Measurements from ENCODE around the gene ATP6V1G1.
"Not testable (repeated sequence)": the region's sequence is repeated elsewhere in the genome, so short reads cannot be mapped to it uniquely, and the experiment has no call there.

Gene ATP6V1G1

GRCh38 chr9:114591291-114591787 lies 3.8 kb downstream of the ATP6V1G1 start:
- peak overlapping the region; percentile 55 for H3K4me3 Mint-ChIP-seq
- H3K27me3 Mint-ChIP-seq = no peaks in the 10 kb centered on the region
- H3K9me3 Mint-ChIP-seq = no peaks in the 10 kb centered on the region
- H3K36me3 Mint-ChIP-seq (ENCODE audit: low read depth) = peaks cover 73% of the 10 kb centered on the region
- intact Hi-C loops (cut with micrococcal nuclease) = no loop called here
- peaks cover 58% of the 10 kb centered on the region for H3K4me1 Mint-ChIP-seq (ENCODE audit: low read depth)
- peak overlapping the region; percentile 70 for H3K27ac Mint-ChIP-seq

- intact Hi-C loops (cut with micrococcal nuclease) = loop anchor here (2.0 kb wide), 2 partner anchors 61 to 187 kb away; no protein-coding TSS in a partner anchor
- Mint-ChIP-seq H3K36me3 (ENCODE audit: low read depth) (peaks cover 78% of the 10 kb centered on the region), H3K27ac (peak overlapping the region; percentile 70), H3K27me3 (no peaks in the 10 kb centered on the region), H3K4me3 (peak overlapping the region; percentile 37), H3K9me3 (no peaks in the 10 kb centered on the region), H3K4me1 (ENCODE audit: low read depth) (peaks cover 56% of the 10 kb centered on the region)
Measured at GRCh38 chr9:114591849-114592248, 4.3 kb downstream of the ATP6V1G1 start.

GRCh38 chr9:114592356-114592755 lies 4.8 kb downstream of the ATP6V1G1 start:
- Mint-ChIP-seq H3K4me1 (ENCODE audit: low read depth) (peaks cover 51% of the 10 kb centered on the region), H3K4me3 (peak overlapping the region; percentile 34), H3K27ac (peak overlapping the region; percentile 70)

GRCh38 chr9:114594136-114594535 lies 6.6 kb downstream of the ATP6V1G1 start:
- intact Hi-C loops (cut with micrococcal nuclease) = no loop called here
- Mint-ChIP-seq H3K4me1 (ENCODE audit: low read depth) (peaks cover 47% of the 10 kb centered on the region), H3K36me3 (ENCODE audit: low read depth) (peaks cover 84% of the 10 kb centered on the region), H3K27me3 (no peaks in the 10 kb centered on the region), H3K9me3 (no peaks in the 10 kb centered on the region), H3K27ac (no peak overlapping the region), H3K4me3 (no peak overlapping the region)

More at GRCh38 chr9:114592356-114592755, 4.8 kb downstream of the ATP6V1G1 start:
- intact Hi-C loops (cut with micrococcal nuclease) = loop anchor here (2.0 kb wide), 2 partner anchors 60 to 188 kb away; no protein-coding TSS in a partner anchor
- H3K27me3 Mint-ChIP-seq = no peaks in the 10 kb centered on the region
- H3K9me3 Mint-ChIP-seq = no peaks in the 10 kb centered on the region
- H3K36me3 Mint-ChIP-seq (ENCODE audit: low read depth) = peaks cover 83% of the 10 kb centered on the region

- peaks cover 19% of the 10 kb centered on the region for H3K9me3 Mint-ChIP-seq
- H3K27ac Mint-ChIP-seq; H3K27me3 Mint-ChIP-seq; H3K4me1 Mint-ChIP-seq (ENCODE audit: low read depth); H3K4me3 Mint-ChIP-seq; intact Hi-C loops (cut with micrococcal nuclease): not testable (repeated sequence)
- peaks cover 64% of the 10 kb centered on the region for H3K36me3 Mint-ChIP-seq (ENCODE audit: low read depth)
Measured at GRCh38 chr9:114600502-114601248, 13.1 kb downstream of the ATP6V1G1 start.

- Mint-ChIP-seq H3K9me3 (peaks cover 19% of the 10 kb centered on the region), H3K36me3 (ENCODE audit: low read depth) (peaks cover 53% of the 10 kb centered on the region)
- H3K4me3 Mint-ChIP-seq; H3K27me3 Mint-ChIP-seq; intact Hi-C loops (cut with micrococcal nuclease); H3K4me1 Mint-ChIP-seq (ENCODE audit: low read depth); H3K27ac Mint-ChIP-seq: not testable (repeated sequence)
Measured at GRCh38 chr9:114601787-114602186, 14.2 kb downstream of the ATP6V1G1 start.

GRCh38 chr9:114602620-114603019 lies 15.1 kb downstream of the ATP6V1G1 start:
- no peak overlapping the region for H3K27ac Mint-ChIP-seq
- H3K4me3 Mint-ChIP-seq = no peak overlapping the region
- peaks cover 14% of the 10 kb centered on the region for H3K4me1 Mint-ChIP-seq (ENCODE audit: low read depth)
- H3K27me3 Mint-ChIP-seq = no peaks in the 10 kb centered on the region
- H3K9me3 Mint-ChIP-seq = peaks cover 19% of the 10 kb centered on the region
- intact Hi-C loops (cut with micrococcal nuclease) = no loop called here
- peaks cover 45% of the 10 kb centered on the region for H3K36me3 Mint-ChIP-seq (ENCODE audit: low read depth)

GRCh38 chr9:114603248-114603647 lies 15.7 kb downstream of the ATP6V1G1 start:
- Mint-ChIP-seq H3K27me3 (no peaks in the 10 kb centered on the region), H3K36me3 (ENCODE audit: low read depth) (peaks cover 38% of the 10 kb centered on the region), H3K27ac (no peak overlapping the region), H3K9me3 (peaks cover 19% of the 10 kb centered on the region), H3K4me1 (ENCODE audit: low read depth) (peaks cover 14% of the 10 kb centered on the region), H3K4me3 (no peak overlapping the region)
- intact Hi-C loops (cut with micrococcal nuclease) = no loop called here

GRCh38 chr9:114604989-114605388 lies 17.4 kb downstream of the ATP6V1G1 start:
- no peak overlapping the region for H3K27ac Mint-ChIP-seq
- intact Hi-C loops (cut with micrococcal nuclease) = no loop called here
- peaks cover 2% of the 10 kb centered on the region for H3K27me3 Mint-ChIP-seq
- no peak overlapping the region for H3K4me3 Mint-ChIP-seq
- peaks cover 21% of the 10 kb centered on the region for H3K36me3 Mint-ChIP-seq (ENCODE audit: low read depth)
- peaks cover 19% of the 10 kb centered on the region for H3K9me3 Mint-ChIP-seq
- H3K4me1 Mint-ChIP-seq (ENCODE audit: low read depth) = peaks cover 16% of the 10 kb centered on the region

- H3K9me3 Mint-ChIP-seq = peaks cover 12% of the 10 kb centered on the region
- intact Hi-C loops (cut with micrococcal nuclease) = no loop called here
- H3K27ac Mint-ChIP-seq = no peak overlapping the region
- H3K27me3 Mint-ChIP-seq = peaks cover 2% of the 10 kb centered on the region
- peaks cover 25% of the 10 kb centered on the region for H3K4me1 Mint-ChIP-seq (ENCODE audit: low read depth)
- peaks cover 10% of the 10 kb centered on the region for H3K36me3 Mint-ChIP-seq (ENCODE audit: low read depth)
- no peak overlapping the region for H3K4me3 Mint-ChIP-seq
Measured at GRCh38 chr9:114606068-114606467, 18.5 kb downstream of the ATP6V1G1 start.

GRCh38 chr9:114606597-114607207 lies 19.1 kb downstream of the ATP6V1G1 start:
- Mint-ChIP-seq H3K4me1 (ENCODE audit: low read depth) (peaks cover 26% of the 10 kb centered on the region), H3K4me3 (no peak overlapping the region), H3K27ac (no peak overlapping the region), H3K9me3 (peaks cover 6% of the 10 kb centered on the region), H3K27me3 (peaks cover 2% of the 10 kb centered on the region), H3K36me3 (ENCODE audit: low read depth) (peaks cover 4% of the 10 kb centered on the region)
- intact Hi-C loops (cut with micrococcal nuclease) = no loop called here

GRCh38 chr9:114607671-114608524 lies 20.3 kb downstream of the ATP6V1G1 start:
- Mint-ChIP-seq H3K27me3 (peaks cover 2% of the 10 kb centered on the region), H3K27ac (no peak overlapping the region), H3K4me3 (no peak overlapping the region), H3K4me1 (ENCODE audit: low read depth) (peaks cover 37% of the 10 kb centered on the region), H3K36me3 (ENCODE audit: low read depth) (no peaks in the 10 kb centered on the region), H3K9me3 (no peaks in the 10 kb centered on the region)
- intact Hi-C loops (cut with micrococcal nuclease) = no loop called here

- peaks cover 43% of the 10 kb centered on the region for H3K4me1 Mint-ChIP-seq (ENCODE audit: low read depth)
- peaks cover 2% of the 10 kb centered on the region for H3K27me3 Mint-ChIP-seq
- H3K9me3 Mint-ChIP-seq = no peaks in the 10 kb centered on the region
- intact Hi-C loops (cut with micrococcal nuclease) = no loop called here
- H3K4me3 Mint-ChIP-seq = no peak overlapping the region
- no peaks in the 10 kb centered on the region for H3K36me3 Mint-ChIP-seq (ENCODE audit: low read depth)
- H3K27ac Mint-ChIP-seq = no peak overlapping the region
Measured at GRCh38 chr9:114608525-114608796, 20.9 kb downstream of the ATP6V1G1 start.

Data from dendritic cell treated with granulocyte-macrophage colony-stimulating factor and Interleukin-4, amounts not matched to agents 40 ng/mL and 50 ng/mL, for 4 days (primary cell).